GM18861 (cell line): ENCODE data around the gene TFCP2L1.

Experiments
- ATAC-seq: cut with Tn5 transposase; IDR thresholded peaks from one replicate; pipeline ENCODE4 v1.9.1; 2021; ENCODE audit not compliant: unreplicated experiment

The TFCP2L1 gene

DNA sequence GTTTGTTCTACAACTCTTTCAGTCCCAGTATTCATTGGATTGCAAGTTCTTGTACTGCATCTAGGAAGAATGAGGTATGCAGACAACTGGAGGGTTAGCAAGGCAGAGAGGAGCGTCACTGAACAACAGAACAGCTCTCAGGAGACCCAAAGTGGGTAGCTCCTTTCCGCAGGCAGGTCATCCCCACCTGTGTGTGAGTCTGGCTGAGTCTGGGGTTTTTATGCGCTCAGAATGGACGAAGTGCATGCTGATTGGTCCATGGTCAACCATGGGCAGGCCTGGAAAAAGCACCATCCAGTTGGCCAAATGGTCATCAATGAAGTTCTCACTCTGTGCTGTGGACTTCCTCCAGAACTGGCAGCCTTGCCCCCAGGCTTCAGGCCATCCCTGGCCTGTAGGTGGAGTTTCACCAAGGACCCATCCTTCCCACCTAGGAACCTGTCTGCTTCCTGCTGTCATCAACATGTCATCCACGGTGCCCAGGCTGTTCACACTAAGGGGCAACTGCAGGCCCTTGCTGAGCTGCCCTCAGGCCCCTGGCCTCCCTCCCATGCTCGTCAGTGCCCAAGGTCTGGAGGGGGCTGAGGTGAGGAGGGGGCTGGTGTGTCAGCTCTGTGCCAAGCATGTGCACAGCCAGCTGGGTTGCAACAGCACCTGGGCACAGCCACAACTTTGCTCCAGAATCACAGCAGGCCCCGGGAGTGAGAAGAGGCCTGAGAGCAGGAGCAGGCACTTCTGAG, 11.1 kb upstream of the TFCP2L1 start:
- no peak for ATAC-seq

DNA sequence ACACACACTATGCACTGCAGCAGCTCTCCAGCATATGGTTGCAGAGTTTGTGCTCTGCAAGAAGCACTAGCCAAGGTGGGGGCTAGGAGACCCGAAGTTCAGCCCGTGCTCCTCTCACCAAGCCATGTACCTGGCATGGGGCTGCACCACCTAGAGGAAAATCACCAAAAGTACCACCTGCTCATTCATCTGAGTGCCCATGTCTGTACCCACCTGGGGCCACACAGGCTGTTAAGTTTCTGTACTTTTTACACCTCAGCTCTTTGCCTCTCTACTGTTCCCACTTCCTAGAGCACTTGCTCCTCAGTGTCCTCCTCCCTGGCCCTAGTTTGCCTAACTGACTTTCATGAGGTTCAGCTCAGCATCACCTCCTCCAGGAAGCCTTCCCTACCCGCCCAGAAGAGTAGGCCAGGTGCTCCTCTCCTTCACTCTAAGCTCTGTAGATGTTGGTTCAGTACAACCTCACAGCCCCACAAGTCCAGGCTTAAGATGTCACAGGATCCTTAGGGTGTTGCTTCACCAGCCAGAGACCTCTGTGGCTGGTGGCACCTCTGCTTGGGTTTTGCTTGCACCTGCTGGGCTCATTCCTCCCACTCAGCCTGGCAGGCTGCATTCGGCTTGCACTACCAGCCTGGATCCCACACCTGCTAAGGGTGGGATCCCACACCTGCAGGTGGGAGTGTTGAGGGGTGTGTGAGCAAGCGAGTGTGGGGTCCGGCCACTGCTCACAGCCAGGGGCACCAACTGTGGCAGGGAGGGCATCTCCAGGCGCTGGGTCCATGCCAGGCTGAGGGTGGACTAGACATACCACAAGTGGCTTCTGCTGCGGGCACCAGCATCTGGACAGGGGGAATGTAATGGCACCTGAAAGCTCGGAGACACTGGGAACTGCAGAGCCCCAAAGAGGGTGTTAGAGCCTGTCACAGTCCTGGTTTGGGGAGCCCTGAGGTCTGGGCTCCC, 10.2 kb upstream of the TFCP2L1 start:
- no peak for ATAC-seq

DNA sequence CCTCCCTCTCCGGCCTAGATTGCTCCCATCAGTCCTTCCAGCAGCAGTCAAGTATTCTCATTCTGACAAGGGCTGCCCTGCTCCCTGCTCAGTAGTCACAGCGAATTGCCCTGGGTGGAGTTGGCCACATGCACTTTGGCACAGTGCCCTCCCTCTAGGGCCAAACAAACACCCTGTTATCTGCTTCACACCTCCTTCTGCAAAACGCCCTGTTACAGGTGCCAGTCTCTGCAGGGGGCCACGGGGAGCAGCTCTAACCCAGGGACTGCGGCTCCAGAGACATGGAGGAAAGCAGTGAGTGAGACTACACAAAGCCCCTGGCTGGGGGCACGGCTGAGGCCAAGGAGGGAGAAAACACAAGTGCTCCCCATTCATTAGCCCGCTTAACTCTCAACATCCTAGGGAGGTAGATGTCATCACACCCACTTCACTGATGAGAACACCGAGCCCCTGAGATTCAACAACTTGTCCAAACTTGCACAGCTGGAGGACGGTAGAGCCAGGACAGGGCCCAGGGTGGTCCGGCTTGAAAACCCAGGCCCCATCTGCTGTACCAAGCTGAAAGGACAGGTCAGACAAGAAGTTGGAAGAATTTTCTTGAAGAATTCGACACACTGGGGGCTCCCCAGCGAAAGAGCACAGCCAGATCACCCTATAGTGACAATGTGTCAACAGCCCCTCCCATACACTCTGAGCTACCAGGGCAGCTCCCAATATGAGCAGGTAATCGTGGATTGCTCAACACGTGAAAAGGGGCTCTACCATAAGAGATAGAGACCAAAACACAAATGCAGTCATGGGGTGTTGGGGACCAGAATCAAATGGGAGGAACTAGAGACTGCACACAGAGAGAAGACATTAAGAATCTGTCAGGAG, 8.7 kb upstream of the TFCP2L1 start:
- ATAC-seq, result no peak

DNA sequence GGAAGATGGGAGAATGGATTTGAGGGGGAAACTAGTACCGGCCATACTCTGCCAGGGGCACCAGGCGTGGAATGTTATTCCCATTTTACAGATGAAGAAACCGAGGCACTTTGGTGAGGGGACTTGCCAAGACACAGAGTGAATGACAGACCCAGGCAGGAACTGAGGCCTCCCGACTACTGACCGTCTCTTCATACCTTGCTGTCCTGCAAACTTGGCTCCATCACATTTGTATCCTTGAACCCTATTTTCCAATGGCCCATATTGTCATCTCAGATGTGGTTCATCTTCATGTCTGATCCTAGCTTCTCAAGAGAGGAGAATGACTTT, 6.2 kb upstream of the TFCP2L1 start:
- no peak for ATAC-seq

DNA sequence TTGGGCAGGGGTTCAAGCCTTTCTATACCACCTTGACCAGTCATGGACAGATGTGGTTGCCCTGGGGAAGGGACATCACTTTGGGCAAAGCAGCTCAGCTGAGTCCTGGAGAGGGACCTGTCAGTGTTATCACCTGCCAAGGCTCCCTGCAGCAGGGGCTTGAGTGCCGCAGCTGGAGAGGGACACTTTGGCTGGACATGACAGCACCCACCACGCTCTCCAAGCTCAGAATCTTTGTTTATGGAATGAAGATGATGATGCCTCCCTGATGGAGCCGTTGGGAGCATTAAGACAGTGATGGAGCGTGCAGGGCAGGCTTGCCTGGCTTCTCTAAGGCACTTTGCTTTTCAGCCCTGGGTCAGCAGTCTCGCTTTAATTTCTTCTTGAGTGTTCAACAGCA, 4.3 kb upstream of the TFCP2L1 start:
- ATAC-seq, result no peak

DNA sequence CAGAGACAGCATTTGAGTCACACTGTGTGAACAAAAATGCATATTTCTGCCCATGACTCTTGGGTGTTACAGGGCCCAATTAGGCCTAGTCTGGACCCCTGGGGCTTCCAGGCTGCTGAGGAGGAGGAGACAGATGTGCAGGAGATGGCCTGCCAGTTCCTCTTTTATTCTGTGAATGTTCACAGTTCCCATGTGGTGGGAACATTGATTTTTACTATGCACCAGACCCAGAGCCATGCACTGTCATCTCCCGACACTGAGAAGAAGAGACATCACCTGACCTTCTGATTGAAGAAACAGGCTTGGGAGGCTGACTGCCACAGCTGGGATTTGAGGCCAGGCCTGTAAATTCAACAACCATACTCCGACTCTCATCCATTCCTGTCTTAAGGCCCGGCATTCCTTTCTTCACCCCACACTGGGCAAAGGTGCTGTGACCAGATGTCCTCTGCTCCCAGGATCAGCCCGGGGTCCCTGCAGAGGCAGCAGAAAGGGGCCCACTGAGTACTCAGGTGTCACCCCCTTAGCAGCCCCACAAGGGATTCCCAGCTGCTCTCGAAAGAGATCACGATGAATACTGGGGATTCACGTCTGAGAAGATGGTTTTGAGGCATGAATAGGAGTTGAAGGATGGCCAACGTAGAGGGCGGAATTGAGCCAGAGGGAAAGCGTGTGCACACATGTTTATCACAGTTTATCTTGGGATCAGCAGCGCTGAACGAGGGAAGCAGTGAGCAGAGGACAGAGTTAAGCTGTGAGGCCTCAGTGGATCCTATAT, 3.6 kb upstream of the TFCP2L1 start:
- no peak for ATAC-seq

DNA sequence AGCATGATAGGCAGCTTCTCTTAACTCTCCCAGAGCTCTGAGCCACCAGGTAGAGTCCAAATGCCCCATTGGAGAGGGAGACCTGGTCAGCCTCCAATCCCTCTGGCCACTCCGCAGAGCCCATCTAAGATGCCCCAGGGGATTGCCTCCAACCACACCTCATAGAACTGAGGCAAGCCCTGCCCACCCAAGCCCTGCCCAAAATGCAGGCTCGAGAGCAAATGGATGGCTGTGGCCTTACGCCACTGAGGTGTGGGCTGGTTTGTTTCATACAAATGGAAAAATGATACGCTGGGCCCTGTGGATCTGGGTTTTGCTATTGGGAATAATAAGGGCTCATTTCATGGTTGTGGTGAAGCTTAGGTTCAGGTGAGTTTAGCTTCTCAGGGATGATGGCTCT, 3.0 kb upstream of the TFCP2L1 start:
- ATAC-seq, result no peak

DNA sequence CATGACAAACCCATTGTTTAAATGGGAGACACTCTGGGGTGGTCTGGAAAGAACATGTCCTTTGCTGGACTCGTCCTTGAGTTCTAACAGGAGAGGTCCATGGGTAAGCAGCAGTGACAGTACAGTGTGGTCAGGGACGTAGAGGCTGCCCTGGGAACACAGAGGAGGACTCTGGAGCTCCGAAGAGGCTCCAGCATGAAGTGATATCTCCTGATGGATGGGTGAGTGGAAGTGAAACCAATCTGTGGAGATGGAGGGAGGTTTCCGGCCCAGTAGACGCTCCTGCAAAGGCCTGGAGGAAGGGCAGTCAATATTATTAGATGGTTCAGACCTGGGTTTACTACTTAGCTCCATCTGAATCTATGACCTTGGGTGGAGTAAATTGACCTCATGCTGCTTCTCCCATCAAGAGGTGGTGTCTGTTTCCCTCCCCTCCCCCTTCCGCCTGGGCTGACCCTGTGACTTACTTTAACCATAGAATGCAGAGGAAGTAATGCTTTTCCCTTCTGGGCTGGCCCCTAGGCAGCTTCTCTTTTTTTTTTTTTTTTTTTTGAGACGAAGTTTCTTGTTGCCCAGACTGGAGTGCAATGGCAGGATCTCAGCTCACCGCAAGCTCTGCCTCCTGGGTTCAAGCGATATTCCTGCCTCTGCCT, 2.3 kb upstream of the TFCP2L1 start:
- no peak for ATAC-seq

DNA sequence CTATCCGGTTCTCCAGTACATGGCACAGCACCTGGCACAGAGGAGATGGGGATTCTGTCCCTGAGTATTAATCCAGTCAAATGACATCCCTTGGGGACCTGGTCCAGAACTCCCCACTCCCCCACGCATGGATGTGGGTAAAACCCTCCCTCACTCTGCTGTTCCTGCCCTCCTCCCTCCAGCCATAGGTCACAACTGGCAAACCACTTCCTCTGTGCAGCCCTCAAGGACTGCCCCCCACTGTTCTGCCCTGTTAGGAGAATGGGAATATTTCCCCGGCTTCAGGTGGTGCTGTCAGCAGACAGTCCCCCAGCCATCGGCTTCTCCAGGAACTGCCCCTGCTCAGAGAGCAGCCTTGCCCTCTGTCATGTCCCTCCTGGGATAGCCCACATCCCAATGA, 1.5 kb upstream of the TFCP2L1 start:
- no peak for ATAC-seq

DNA sequence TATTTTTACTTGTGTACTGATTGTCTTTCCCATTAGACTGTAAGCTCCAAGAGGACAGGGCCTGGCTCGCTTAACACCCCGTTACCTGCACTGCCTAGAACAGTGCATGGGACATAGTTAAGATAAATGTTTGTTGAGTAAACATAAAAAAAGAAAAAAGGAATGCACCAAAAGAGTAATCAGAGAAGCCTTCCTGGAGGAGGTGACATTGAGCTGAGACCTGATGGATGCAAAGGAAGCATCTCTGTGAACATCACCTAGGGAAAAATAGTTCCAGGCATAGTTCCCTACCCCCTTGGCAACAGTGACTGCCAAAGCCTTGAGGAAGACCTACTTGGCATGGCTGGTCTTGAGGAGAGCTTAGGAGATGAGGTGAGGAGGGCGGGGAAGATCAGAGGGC, 924 bp upstream of the TFCP2L1 start:
- ATAC-seq, result no peak

DNA sequence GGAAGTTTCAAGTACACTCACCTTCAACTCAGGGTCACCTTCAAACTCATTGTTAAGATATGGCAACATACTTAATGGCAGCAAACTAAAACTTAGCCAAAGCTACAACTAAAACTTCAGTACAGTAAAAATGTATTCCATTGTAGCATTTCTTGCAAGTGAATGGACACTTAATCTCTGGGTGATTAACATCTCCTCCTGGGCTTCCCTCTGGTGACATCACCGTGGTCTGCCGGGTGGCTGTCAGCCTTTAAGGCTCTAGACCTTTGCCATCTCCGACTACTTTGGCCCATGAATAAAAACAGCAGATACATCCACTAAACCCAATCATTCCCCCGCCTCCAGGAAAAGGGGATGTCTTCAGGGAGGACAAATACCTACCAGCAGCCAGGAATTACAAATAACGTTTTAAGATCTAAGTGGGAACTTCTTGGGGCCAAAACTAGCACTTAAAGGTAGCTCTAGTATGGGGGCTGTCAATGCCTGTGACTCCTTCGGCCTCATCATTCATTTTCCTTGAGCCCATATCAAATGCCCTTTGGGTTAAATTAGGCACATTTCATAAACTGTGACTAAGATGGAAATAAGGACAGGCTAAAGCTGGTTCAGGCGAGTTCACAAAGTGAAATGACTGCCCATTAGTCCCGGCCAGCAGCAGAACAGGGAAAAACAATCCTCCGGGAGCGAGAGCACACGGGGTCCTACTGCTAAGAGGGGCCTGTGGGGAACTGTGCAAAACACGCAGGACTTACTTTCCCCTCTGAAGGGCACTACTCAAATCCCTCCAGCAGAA, 1.1 kb downstream of the TFCP2L1 start:
- ATAC-seq, result no peak

DNA sequence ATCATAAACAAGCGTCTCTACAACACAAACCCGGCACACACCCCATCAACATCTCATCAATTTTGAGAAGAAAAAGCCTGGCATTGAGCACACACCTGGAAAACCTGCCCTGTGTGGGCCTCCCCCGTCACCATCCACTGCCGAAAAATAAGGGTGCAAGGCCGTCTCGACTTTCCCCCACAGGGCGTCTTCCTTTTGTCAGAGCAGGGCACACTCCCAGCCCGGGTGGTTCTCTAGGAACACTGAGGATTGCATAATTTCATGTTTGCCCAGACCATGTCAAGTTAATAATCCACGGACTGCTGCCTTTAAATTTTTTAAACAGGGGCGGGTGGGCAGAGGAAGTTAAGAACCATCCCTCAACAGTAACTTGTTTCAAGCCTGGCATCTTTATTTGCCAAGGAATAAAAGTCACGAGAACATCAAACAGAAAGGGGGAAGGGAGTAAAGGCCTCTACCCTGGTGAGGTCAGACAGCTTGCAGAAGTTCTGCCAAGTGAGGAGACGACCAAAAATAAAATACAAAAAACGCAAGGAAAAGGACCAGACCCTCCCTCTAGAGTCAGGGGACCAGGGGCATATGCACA, 2.1 kb downstream of the TFCP2L1 start:
- no peak for ATAC-seq

DNA sequence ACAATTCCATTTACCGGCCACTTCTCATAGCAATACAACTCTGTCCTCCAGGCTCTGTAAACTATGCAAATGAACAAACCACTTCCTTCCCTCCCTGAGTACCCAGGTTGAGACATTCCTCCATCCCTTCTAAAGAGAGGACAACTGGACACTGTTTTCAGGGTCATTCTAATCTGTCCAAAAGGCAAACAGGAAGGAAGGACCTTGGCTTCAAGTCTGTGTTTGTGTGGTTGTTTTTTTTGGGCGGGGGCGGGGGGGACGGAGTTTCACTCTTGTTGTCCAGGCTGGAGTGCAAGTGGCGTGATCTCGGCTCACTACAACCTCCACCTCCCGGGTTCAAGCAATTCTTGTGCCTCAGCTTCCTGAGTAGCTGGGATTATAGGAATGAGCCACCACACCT, 3.3 kb downstream of the TFCP2L1 start:
- no peak for ATAC-seq

DNA sequence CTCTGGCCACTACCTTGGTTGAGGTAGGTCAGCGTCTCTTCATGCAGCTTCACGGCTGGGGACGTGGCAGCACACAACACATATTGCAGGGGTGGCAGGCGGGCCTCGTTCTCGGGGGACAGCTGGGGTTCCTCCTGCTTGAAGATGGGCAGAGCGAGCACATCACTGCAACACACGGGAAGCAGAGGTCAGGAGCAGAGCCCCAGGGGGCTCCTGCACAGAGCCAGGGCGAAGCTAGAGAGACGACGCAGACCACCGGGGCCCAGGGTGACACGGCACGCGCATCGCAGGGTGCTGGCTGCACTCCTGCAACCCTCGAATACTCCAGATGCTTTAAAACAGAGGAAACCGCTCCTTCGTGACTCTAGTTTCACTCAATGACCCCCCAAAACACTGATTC, 3.9 kb downstream of the TFCP2L1 start:
- no peak for ATAC-seq

DNA sequence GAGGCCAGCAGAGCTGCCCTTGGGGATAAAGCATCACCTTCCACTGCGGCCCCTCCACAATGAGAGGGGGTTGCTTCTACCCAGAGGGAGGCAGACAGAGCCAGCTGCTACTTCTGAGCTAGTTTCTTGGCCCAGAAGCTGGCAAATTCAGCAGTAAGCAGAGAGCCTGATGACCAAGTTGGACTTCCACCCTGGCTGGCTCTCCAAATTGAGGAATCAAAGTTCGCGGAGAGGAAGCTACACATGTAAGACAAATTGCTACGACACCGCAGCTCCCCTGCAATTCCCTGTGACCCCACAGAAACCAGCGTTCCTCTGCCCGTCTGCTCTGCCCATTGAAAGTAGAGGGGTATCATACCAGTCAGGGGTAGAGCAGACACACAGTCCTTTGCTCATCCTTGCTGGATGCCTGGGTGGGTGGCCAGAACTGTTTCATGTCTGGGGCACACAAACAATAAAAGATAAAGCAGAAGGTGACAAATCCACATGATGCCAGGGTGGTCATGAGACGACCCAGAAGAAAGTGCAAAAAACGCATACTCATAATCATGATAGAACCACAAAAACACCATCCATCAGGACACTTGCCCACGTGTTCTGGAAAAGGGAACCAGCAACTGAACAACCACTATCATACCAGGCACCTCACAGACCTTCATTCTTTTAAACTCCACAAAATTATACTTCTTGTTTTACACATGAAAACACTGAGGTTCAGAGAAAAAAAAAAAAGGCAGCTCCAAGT, 5.4 kb downstream of the TFCP2L1 start:
- no peak for ATAC-seq

DNA sequence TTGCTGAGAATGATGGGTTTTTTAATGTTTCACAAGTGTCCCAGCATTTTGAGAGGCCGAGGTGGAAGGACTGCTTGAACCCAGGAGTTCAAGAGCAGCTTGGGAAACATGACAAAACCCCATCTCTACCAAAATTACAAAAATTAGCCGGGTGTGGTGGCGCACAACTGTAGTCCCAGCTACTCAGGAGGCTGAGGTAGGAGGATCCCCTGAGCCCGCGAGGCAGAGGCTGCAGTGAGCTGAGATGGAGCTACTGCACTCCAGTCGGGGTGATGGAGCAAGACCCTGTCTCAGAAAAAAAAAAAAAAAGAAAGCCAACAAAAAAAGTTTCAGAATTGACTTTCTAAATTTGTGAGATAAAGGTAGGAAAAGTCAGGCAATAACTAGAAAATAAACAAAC, 8.7 kb downstream of the TFCP2L1 start:
- no peak for ATAC-seq

DNA sequence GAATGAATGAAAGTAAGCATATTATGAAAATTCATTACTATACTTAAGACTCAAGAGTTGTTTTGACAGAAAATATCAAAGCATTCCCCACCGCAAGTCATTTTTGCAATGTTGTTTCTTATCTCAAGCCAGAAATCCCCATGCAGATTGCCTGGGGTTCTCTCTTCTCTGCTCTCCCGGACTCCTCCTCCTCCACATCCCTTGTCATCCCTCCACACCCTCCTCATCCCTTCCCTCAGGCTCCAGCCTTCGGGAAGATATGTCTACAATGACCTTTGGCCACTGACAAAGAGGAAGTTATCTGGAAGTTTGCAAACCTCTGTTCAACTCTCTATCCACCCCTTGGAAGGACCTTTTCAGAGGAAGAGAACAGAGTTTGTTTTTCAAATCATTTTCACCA, 11.9 kb downstream of the TFCP2L1 start:
- ATAC-seq, result no peak

DNA sequence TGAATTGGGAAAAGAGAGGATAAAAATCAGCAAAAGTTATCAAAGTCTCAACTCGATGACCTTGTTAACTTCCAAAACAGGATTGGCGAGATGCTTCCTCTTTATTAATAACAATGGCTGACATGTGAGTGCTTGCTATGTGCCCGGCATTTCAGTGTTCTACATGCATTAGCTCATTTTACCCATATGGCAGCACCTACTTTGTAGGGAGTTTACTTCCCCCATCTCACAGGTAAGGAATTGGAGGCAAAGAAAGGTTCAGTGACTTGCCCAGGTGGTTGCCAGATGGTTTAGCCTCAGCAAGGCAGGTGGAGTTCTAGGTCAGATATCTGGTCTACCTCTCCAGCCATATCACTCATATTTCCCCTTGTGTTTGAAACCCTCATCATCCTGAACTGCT, 12.4 kb downstream of the TFCP2L1 start:
- ATAC-seq, result no peak
